Liver (tissue), 9 donors: ENCODE results near the gene BCHE. TPM values are rescaled to one million over a fixed set of nuclear protein-coding genes. Genes with fewer than 3 reads are reported as not detected.

Source experiments
- DNase-seq: peaks from one replicate; pipeline ENCODE4 v3.0.0-alpha.2; 2017; ENCODE audit warnings: low spot score
- H3K27ac ChIP-seq, 2 donors: one replicate each; pipeline ENCODE4 v1.7.0; 2013; ENCODE audit warnings: inconsistent platforms in 2 of 2, low read length in 2 of 2, control low read depth in 1 of 2, low read depth in 1 of 2, mild to moderate bottlenecking in 1 of 2
- H3K27me3 ChIP-seq, 4 donors: one replicate each; pipeline versions ENCODE4 v1.6.1 to v1.7.0; 2013; ENCODE audit warnings: low read length in 3 of 4, inconsistent platforms in 1 of 4, mild to moderate bottlenecking in 1 of 4, moderate library complexity in 1 of 4; ENCODE audit not compliant: control insufficient read depth in 4 of 4, insufficient read depth in 4 of 4
- H3K36me3 ChIP-seq, 4 donors: one replicate each; pipeline versions ENCODE4 v1.6.1 to v1.7.0; 2013; ENCODE audit warnings: low read length in 3 of 4, mild to moderate bottlenecking in 3 of 4, low read depth in 1 of 4, moderate library complexity in 1 of 4; ENCODE audit not compliant: control insufficient read depth in 4 of 4, insufficient read depth in 3 of 4
- H3K4me1 ChIP-seq, 4 donors: one replicate each; pipeline versions ENCODE4 v1.6.1 to v1.7.0; 2013; ENCODE audit warnings: low read length in 3 of 4, mild to moderate bottlenecking in 3 of 4, moderate library complexity in 1 of 4; ENCODE audit not compliant: control insufficient read depth in 4 of 4, insufficient read depth in 4 of 4
- H3K4me3 ChIP-seq, 3 donors: one replicate each; pipeline versions ENCODE4 v1.6.1 to v1.7.0; 2013; ENCODE audit warnings: low read length in 3 of 3, control low read depth in 1 of 3, low read depth in 1 of 3, mild to moderate bottlenecking in 1 of 3
- H3K9ac ChIP-seq, 2 donors: one replicate each; pipeline ENCODE4 v1.7.0; 2013; ENCODE audit warnings: low read length in 2 of 2, mild to moderate bottlenecking in 2 of 2, moderate library complexity in 2 of 2, control low read depth in 1 of 2, low read depth in 1 of 2
- H3K9me3 ChIP-seq, 4 donors: one replicate each; pipeline versions ENCODE4 v1.6.1 to v1.7.0; 2013; ENCODE audit warnings: low read length in 3 of 4; ENCODE audit not compliant: control insufficient read depth in 4 of 4
- ATF3 ChIP-seq: IDR thresholded peaks from 2 replicates; pipeline ENCODE4 v1.6.1; 2016; ENCODE audit warnings: antibody characterized with exemption
- EGR1 ChIP-seq, 2 donors: IDR thresholded peaks; 2 replicates each; pipeline ENCODE4 v1.6.1; 2016 to 2018; ENCODE audit warnings: antibody characterized with exemption in 2 of 2, low read depth in 2 of 2
- FOXA1 ChIP-seq: IDR thresholded peaks from 2 replicates; pipeline ENCODE4 v1.6.1; 2016; ENCODE audit warnings: antibody characterized with exemption
- FOXA2 ChIP-seq: IDR thresholded peaks from 2 replicates; pipeline ENCODE4 v1.6.1; 2016; ENCODE audit warnings: antibody characterized with exemption
- GABPA ChIP-seq, 2 donors: IDR thresholded peaks in 1 of 2; conservative IDR thresholded peaks in 1 of 2; 2 replicates each; pipeline ENCODE4 v1.6.1; 2016; ENCODE audit warnings: antibody characterized with exemption in 2 of 2, mild to moderate bottlenecking in 1 of 2, moderate library complexity in 1 of 2
- HNF4A ChIP-seq, 2 donors: conservative IDR thresholded peaks; 2 replicates each; pipeline ENCODE4 v1.6.1; 2016; ENCODE audit warnings: antibody characterized with exemption in 2 of 2, mild to moderate bottlenecking in 2 of 2
- HNF4G ChIP-seq: IDR thresholded peaks from 2 replicates; pipeline ENCODE4 v1.6.1; 2016; ENCODE audit warnings: antibody characterized with exemption
- JUND ChIP-seq, 2 donors: IDR thresholded peaks; 2 replicates each; pipeline ENCODE4 v1.6.1; 2016; ENCODE audit warnings: antibody characterized with exemption in 2 of 2
- NR2F2 ChIP-seq: IDR thresholded peaks from 2 replicates; pipeline ENCODE4 v1.6.1; 2016; ENCODE audit warnings: antibody characterized with exemption
- RAD21 ChIP-seq, 2 donors: IDR thresholded peaks; 2 replicates each; pipeline ENCODE4 v1.6.1; 2016; ENCODE audit warnings: antibody characterized with exemption in 2 of 2, mild to moderate bottlenecking in 2 of 2
- RXRA ChIP-seq, 2 donors: IDR thresholded peaks; 2 replicates each; pipeline ENCODE4 v1.6.1; 2017 to 2018; ENCODE audit warnings: antibody characterized with exemption in 2 of 2, mild to moderate bottlenecking in 1 of 2
- SP1 ChIP-seq: IDR thresholded peaks from 2 replicates; pipeline ENCODE4 v1.6.1; 2018; ENCODE audit warnings: antibody characterized with exemption, mild to moderate bottlenecking
- TAF1 ChIP-seq: conservative IDR thresholded peaks from 2 replicates; pipeline ENCODE4 v1.6.1; 2016; ENCODE audit warnings: antibody characterized with exemption, mild to moderate bottlenecking
- YY1 ChIP-seq: IDR thresholded peaks from 2 replicates; pipeline ENCODE4 v1.6.1; 2016; ENCODE audit warnings: antibody characterized with exemption, mild to moderate bottlenecking
- ZBTB33 ChIP-seq: IDR thresholded peaks from 2 replicates; pipeline ENCODE4 v1.6.1; 2016; ENCODE audit warnings: antibody characterized with exemption
- WGBS: extraction: QIAGEN DNeasy Blood & Tissue Kit; methylation state at CpG from one replicate; pipeline ENCODE4 v1.1.7; 2013; 5-methylcytosine and 5-hydroxymethylcytosine counted together
- polyA plus RNA-seq, 2 donors: library from polyadenylated mRNA; stranded (reverse) in 1 of 2; unstranded in 1 of 2; fragments of 200-250 nt in 1 of 2; fragments of >200 nt in 1 of 2; fragmentation: Nextera tagmentation in 1 of 2; extraction: Ambion mirVana in 1 of 2; gene quantifications; one replicate each; pipeline versions ENCODE4 v1.2.1 to v1.2.3, GENCODE V29; 2013 to 2015
- total RNA-seq, 2 donors: library from RNA; depleted of rRNA; stranded (reverse); fragments of >200 nt; gene quantifications; one replicate each; pipeline ENCODE4 v1.2.3, GENCODE V29; 2014
- TF ChIP-seq, protein P1 (sequence below): IDR thresholded peaks from 2 replicates; pipeline ENCODE4 v1.6.1; 2016; ENCODE audit warnings: antibody characterized with exemption
- TF ChIP-seq, protein P2 (sequence below): fragments of 150-350 bp; IDR thresholded peaks from 2 replicates; pipeline ENCODE4 v1.5.1; 2017; ENCODE audit warnings: improper control_type of control experiment, low read depth, low read length; ENCODE audit not compliant: missing input control
- donor health status: healthy.
- donor health status: healthy.
- donor health status: healthy.
- donor health status: healthy.
- donor health status: healthy.

BCHE gene
- total and polyA plus RNA-seq, 4 donors = 18.4 to 46.8 (median 35.6) TPM

DNA sequence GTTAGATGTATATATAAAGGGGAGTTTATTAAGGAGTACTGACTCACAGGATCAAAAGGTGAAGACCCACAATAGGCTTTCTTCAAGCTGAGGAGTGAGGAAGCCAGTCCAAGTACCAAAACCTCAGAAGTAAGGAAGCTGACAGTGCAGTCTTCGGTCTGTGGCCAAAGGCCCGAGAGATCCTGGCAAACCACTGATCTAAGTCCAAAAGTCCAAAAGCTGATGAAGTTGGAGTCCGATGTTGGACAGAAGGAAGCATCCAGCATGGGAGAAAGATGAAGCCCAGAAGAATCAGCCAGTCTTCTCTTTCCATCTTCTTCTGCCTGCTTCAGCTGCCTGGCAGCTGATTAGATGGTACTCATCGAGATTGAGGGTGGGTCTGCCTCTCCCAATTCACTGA, 107.5 kb downstream of the BCHE start:
- Histone ChIP-seq H3K36me3 (no peaks in the 10 kb centered on the region), H3K9ac (no peak overlapping the region), H3K4me1 (no peaks in the 10 kb centered on the region), H3K27me3 (no peaks in the 10 kb centered on the region), H3K9me3 (no peaks in the 10 kb centered on the region), H3K27ac (no peak overlapping the region), H3K4me3 (no peak overlapping the region)
- DNase-seq = no peak
- 46% methylated on average over 4 of the region's 4 CpGs for WGBS
- TF ChIP-seq HNF4A (conservative IDR thresholded peaks at IDR 0.05) (peak; percentile 41 to 73), SP1 (no peak)

GRCh38 chr3:165728924-165729323, 108.3 kb downstream of the BCHE start:
- no peak overlapping the region for H3K4me3 ChIP-seq
- H3K36me3 ChIP-seq = no peaks in the 10 kb centered on the region
- 96% methylated on average over 5 of the region's 5 CpGs for WGBS
- no peaks in the 10 kb centered on the region for H3K4me1 ChIP-seq
- no peak overlapping the region for H3K27ac ChIP-seq
- TF ChIP-seq EGR1 (IDR thresholded peaks at IDR 0.05; ENCODE audit: low read depth in 2 of 2) (no peak), RXRA (IDR thresholded peaks at IDR 0.05) (no peak), ZBTB33 (no peak), GABPA (IDR thresholded peaks at IDR 0.05 in 1 of 2, conservative IDR thresholded peaks at IDR 0.05 in 1 of 2) (no peak), TAF1 (no peak), HNF4A (conservative IDR thresholded peaks at IDR 0.05) (no peak), FOXA2 (no peak), HNF4G (no peak), YY1 (no peak), JUND (IDR thresholded peaks at IDR 0.05) (no peak), SP1 (no peak), ATF3 (no peak)
- TF ChIP-seq, protein P1, sequence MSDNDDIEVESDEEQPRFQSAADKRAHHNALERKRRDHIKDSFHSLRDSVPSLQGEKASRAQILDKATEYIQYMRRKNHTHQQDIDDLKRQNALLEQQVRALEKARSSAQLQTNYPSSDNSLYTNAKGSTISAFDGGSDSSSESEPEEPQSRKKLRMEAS = no peak
- TF ChIP-seq, protein P2, sequence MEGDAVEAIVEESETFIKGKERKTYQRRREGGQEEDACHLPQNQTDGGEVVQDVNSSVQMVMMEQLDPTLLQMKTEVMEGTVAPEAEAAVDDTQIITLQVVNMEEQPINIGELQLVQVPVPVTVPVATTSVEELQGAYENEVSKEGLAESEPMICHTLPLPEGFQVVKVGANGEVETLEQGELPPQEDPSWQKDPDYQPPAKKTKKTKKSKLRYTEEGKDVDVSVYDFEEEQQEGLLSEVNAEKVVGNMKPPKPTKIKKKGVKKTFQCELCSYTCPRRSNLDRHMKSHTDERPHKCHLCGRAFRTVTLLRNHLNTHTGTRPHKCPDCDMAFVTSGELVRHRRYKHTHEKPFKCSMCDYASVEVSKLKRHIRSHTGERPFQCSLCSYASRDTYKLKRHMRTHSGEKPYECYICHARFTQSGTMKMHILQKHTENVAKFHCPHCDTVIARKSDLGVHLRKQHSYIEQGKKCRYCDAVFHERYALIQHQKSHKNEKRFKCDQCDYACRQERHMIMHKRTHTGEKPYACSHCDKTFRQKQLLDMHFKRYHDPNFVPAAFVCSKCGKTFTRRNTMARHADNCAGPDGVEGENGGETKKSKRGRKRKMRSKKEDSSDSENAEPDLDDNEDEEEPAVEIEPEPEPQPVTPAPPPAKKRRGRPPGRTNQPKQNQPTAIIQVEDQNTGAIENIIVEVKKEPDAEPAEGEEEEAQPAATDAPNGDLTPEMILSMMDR = no peak
- no peaks in the 10 kb centered on the region for H3K27me3 ChIP-seq
- H3K9me3 ChIP-seq = no peaks in the 10 kb centered on the region
- H3K9ac ChIP-seq = no peak overlapping the region
- DNase-seq = no peak

GRCh38 chr3:165725296-165725695, 111.9 kb downstream of the BCHE start:
- Histone ChIP-seq H3K9ac (no peak overlapping the region), H3K9me3 (peaks cover 3 to 7% (median 5%) of the 10 kb centered on the region in 4 donors), H3K27ac (no peak overlapping the region), H3K4me1 (no peaks in the 10 kb centered on the region), H3K4me3 (no peak overlapping the region), H3K36me3 (no peaks in the 10 kb centered on the region), H3K27me3 (no peaks in the 10 kb centered on the region)
- 91% methylated on average over 2 of the region's 2 CpGs for WGBS
- DNase-seq = no peak
- TF ChIP-seq TAF1 (no peak), RAD21 (IDR thresholded peaks at IDR 0.05) (no peak), HNF4G (no peak), ZBTB33 (no peak), EGR1 (IDR thresholded peaks at IDR 0.05; ENCODE audit: low read depth in 2 of 2) (no peak), ATF3 (no peak), FOXA2 (no peak), RXRA (IDR thresholded peaks at IDR 0.05) (no peak), JUND (IDR thresholded peaks at IDR 0.05) (no peak), HNF4A (conservative IDR thresholded peaks at IDR 0.05) (no peak), FOXA1 (no peak), GABPA (IDR thresholded peaks at IDR 0.05 in 1 of 2, conservative IDR thresholded peaks at IDR 0.05 in 1 of 2) (no peak), NR2F2 (no peak), SP1 (no peak), YY1 (no peak)
- TF ChIP-seq, protein P2 = no peak
- TF ChIP-seq, protein P1 = no peak
